ENCODE measurements around the gene EBLN1.

Gene EBLN1

GRCh38 chr10:22228167-22228938 lies 10.5 kb upstream of the EBLN1 start:
- Histone ChIP-seq H3K27ac (ENCODE audit: low read length, poor library complexity, severe bottlenecking) (peak overlapping the region; percentile 59), H2BK15ac (ENCODE audit: low read depth, poor library complexity, severe bottlenecking) (no peak overlapping the region), H3K14ac (ENCODE audit: low read length in 2 of 2) (no peak overlapping the region), H3K9me3 (ENCODE audit: control insufficient read depth, low read length) (no peaks in the 10 kb centered on the region), H3K4me1 (ENCODE audit: control insufficient read depth, insufficient read depth, low read depth, low read length) (no peaks in the 10 kb centered on the region), H3K4me3 (ENCODE audit: insufficient read depth in 1 of 2, low read depth in 1 of 2, low read length in 2 of 2) (peak overlapping the region in 1 of 2 experiments; percentile 86), H2AFZ (ENCODE audit: low read depth, low read length) (no peak overlapping the region), H4K91ac (ENCODE audit: low read length) (no peak overlapping the region), H3K27me3 (ENCODE audit: control insufficient read depth in 1 of 2, insufficient read depth in 1 of 2, low read length in 2 of 2) (no peaks in the 10 kb centered on the region), H2BK120ac (ENCODE audit: low read depth, low read length) (no peak overlapping the region), H3K4ac (ENCODE audit: low read depth in 1 of 2, low read length in 2 of 2) (no peak overlapping the region), H3K79me1 (replicated peaks; ENCODE audit: low read length, poor library complexity, severe bottlenecking) (no peaks in the 10 kb centered on the region), H3K36me3 (ENCODE audit: control insufficient read depth in 1 of 2, insufficient read depth in 2 of 2, low read depth in 1 of 2, low read length in 2 of 2) (no peaks in the 10 kb centered on the region), H2BK12ac (ENCODE audit: low read length in 2 of 2) (no peak overlapping the region), H3K23ac (ENCODE audit: low read length in 2 of 2) (no peak overlapping the region), H3K4me2 (ENCODE audit: low read length, poor library complexity, severe bottlenecking) (no peak overlapping the region), H3K18ac (ENCODE audit: low read depth in 1 of 2, low read length in 2 of 2) (no peak overlapping the region), H4K8ac (ENCODE audit: low read length) (no peak overlapping the region), H3K9ac (ENCODE audit: low read length) (peak overlapping the region; percentile 96), H2BK5ac (ENCODE audit: low read depth, low read length, poor library complexity, severe bottlenecking) (no peak overlapping the region), H2AK5ac (ENCODE audit: low read length, severe bottlenecking) (no peak overlapping the region)
- 80% methylated on average over 3 of the region's 9 CpGs for WGBS
- no peak for DNase-seq

GRCh38 chr10:22226599-22226998 lies 8.8 kb upstream of the EBLN1 start:
- no peak overlapping the region for H3K14ac ChIP-seq (ENCODE audit: low read length in 2 of 2)
- H3K79me1 ChIP-seq (replicated peaks; ENCODE audit: low read length, poor library complexity, severe bottlenecking), result no peaks in the 10 kb centered on the region
- no peak overlapping the region for H2AFZ ChIP-seq (ENCODE audit: low read depth, low read length)
- H2BK5ac ChIP-seq (ENCODE audit: low read depth, low read length, poor library complexity, severe bottlenecking), result no peak overlapping the region
- no peak overlapping the region for H2AK5ac ChIP-seq (ENCODE audit: low read length, severe bottlenecking)
- H3K4me1 ChIP-seq (ENCODE audit: control insufficient read depth, insufficient read depth, low read depth, low read length), result no peaks in the 10 kb centered on the region
- H3K18ac ChIP-seq (ENCODE audit: low read depth in 1 of 2, low read length in 2 of 2), result no peak overlapping the region
- no peak overlapping the region for H3K27ac ChIP-seq (ENCODE audit: low read length, poor library complexity, severe bottlenecking)
- H3K4ac ChIP-seq (ENCODE audit: low read depth in 1 of 2, low read length in 2 of 2), result no peak overlapping the region
- no peak overlapping the region for H2BK15ac ChIP-seq (ENCODE audit: low read depth, poor library complexity, severe bottlenecking)
- no peak overlapping the region for H2BK120ac ChIP-seq (ENCODE audit: low read depth, low read length)
- no peak overlapping the region for H4K91ac ChIP-seq (ENCODE audit: low read length)
- no peak overlapping the region for H3K4me2 ChIP-seq (ENCODE audit: low read length, poor library complexity, severe bottlenecking)
- no peak overlapping the region for H3K4me3 ChIP-seq (ENCODE audit: insufficient read depth in 1 of 2, low read depth in 1 of 2, low read length in 2 of 2)
- no peak overlapping the region for H2BK12ac ChIP-seq (ENCODE audit: low read length in 2 of 2)
- H3K36me3 ChIP-seq (ENCODE audit: control insufficient read depth in 1 of 2, insufficient read depth in 2 of 2, low read depth in 1 of 2, low read length in 2 of 2), result no peaks in the 10 kb centered on the region
- no peak overlapping the region for H3K23ac ChIP-seq (ENCODE audit: low read length in 2 of 2)
- WGBS, result no CpG with 5 or more reads among the region's 2 CpGs
- no peak overlapping the region for H3K9ac ChIP-seq (ENCODE audit: low read length)
- DNase-seq, result no peak
- no peak overlapping the region for H4K8ac ChIP-seq (ENCODE audit: low read length)
- no peaks in the 10 kb centered on the region for H3K9me3 ChIP-seq (ENCODE audit: control insufficient read depth, low read length)
- H3K27me3 ChIP-seq (ENCODE audit: control insufficient read depth in 1 of 2, insufficient read depth in 1 of 2, low read length in 2 of 2), result no peaks in the 10 kb centered on the region

- whole genome bisulfite sequencing, result 100% methylated on average over 1 of the region's 5 CpGs
These were observed 4.7 kb upstream of the EBLN1 start for GRCh38 chr10:22222236-22223190.

GRCh38 chr10:22219308-22219707 lies 1.5 kb upstream of the EBLN1 start:
- Histone ChIP-seq H4K91ac (ENCODE audit: low read length) (no peak overlapping the region), H3K18ac (ENCODE audit: low read depth in 1 of 2, low read length in 2 of 2) (no peak overlapping the region), H2BK12ac (ENCODE audit: low read length in 2 of 2) (no peak overlapping the region), H3K27ac (ENCODE audit: low read length, poor library complexity, severe bottlenecking) (no peak overlapping the region), H3K4me2 (ENCODE audit: low read length, poor library complexity, severe bottlenecking) (no peak overlapping the region), H3K36me3 (ENCODE audit: control insufficient read depth in 1 of 2, insufficient read depth in 2 of 2, low read depth in 1 of 2, low read length in 2 of 2) (no peaks in the 10 kb centered on the region), H3K4me3 (ENCODE audit: insufficient read depth in 1 of 2, low read depth in 1 of 2, low read length in 2 of 2) (no peak overlapping the region), H2BK5ac (ENCODE audit: low read depth, low read length, poor library complexity, severe bottlenecking) (no peak overlapping the region), H3K14ac (ENCODE audit: low read length in 2 of 2) (no peak overlapping the region), H2AK5ac (ENCODE audit: low read length, severe bottlenecking) (no peak overlapping the region), H3K27me3 (ENCODE audit: control insufficient read depth in 1 of 2, insufficient read depth in 1 of 2, low read length in 2 of 2) (no peaks in the 10 kb centered on the region), H2BK15ac (ENCODE audit: low read depth, poor library complexity, severe bottlenecking) (no peak overlapping the region), H3K23ac (ENCODE audit: low read length in 2 of 2) (no peak overlapping the region), H3K4ac (ENCODE audit: low read depth in 1 of 2, low read length in 2 of 2) (no peak overlapping the region), H4K8ac (ENCODE audit: low read length) (no peak overlapping the region), H3K79me1 (replicated peaks; ENCODE audit: low read length, poor library complexity, severe bottlenecking) (no peaks in the 10 kb centered on the region), H3K9me3 (ENCODE audit: control insufficient read depth, low read length) (no peaks in the 10 kb centered on the region), H3K9ac (ENCODE audit: low read length) (no peak overlapping the region), H2BK120ac (ENCODE audit: low read depth, low read length) (no peak overlapping the region), H3K4me1 (ENCODE audit: control insufficient read depth, insufficient read depth, low read depth, low read length) (no peaks in the 10 kb centered on the region), H2AFZ (ENCODE audit: low read depth, low read length) (no peak overlapping the region)
- DNase-seq, result peak; percentile 20
- no CpG with 5 or more reads among the region's 1 CpG for WGBS

More at GRCh38 chr10:22222236-22223190, 4.7 kb upstream of the EBLN1 start:
- Histone ChIP-seq H3K79me1 (replicated peaks; ENCODE audit: low read length, poor library complexity, severe bottlenecking) (no peaks in the 10 kb centered on the region), H2AK5ac (ENCODE audit: low read length, severe bottlenecking) (no peak overlapping the region), H3K27ac (ENCODE audit: low read length, poor library complexity, severe bottlenecking) (no peak overlapping the region), H4K91ac (ENCODE audit: low read length) (no peak overlapping the region), H3K14ac (ENCODE audit: low read length in 2 of 2) (no peak overlapping the region), H3K4me1 (ENCODE audit: control insufficient read depth, insufficient read depth, low read depth, low read length) (no peaks in the 10 kb centered on the region), H2AFZ (ENCODE audit: low read depth, low read length) (no peak overlapping the region), H3K9me3 (ENCODE audit: control insufficient read depth, low read length) (no peaks in the 10 kb centered on the region), H3K18ac (ENCODE audit: low read depth in 1 of 2, low read length in 2 of 2) (no peak overlapping the region), H3K23ac (ENCODE audit: low read length in 2 of 2) (no peak overlapping the region), H3K9ac (ENCODE audit: low read length) (no peak overlapping the region), H3K36me3 (ENCODE audit: control insufficient read depth in 1 of 2, insufficient read depth in 2 of 2, low read depth in 1 of 2, low read length in 2 of 2) (no peaks in the 10 kb centered on the region), H2BK5ac (ENCODE audit: low read depth, low read length, poor library complexity, severe bottlenecking) (no peak overlapping the region), H2BK12ac (ENCODE audit: low read length in 2 of 2) (no peak overlapping the region), H3K4me2 (ENCODE audit: low read length, poor library complexity, severe bottlenecking) (no peak overlapping the region), H2BK120ac (ENCODE audit: low read depth, low read length) (no peak overlapping the region), H4K8ac (ENCODE audit: low read length) (no peak overlapping the region), H3K27me3 (ENCODE audit: control insufficient read depth in 1 of 2, insufficient read depth in 1 of 2, low read length in 2 of 2) (no peaks in the 10 kb centered on the region), H3K4me3 (ENCODE audit: insufficient read depth in 1 of 2, low read depth in 1 of 2, low read length in 2 of 2) (no peak overlapping the region), H2BK15ac (ENCODE audit: low read depth, poor library complexity, severe bottlenecking) (no peak overlapping the region), H3K4ac (ENCODE audit: low read depth in 1 of 2, low read length in 2 of 2) (no peak overlapping the region)
- no peak for DNase-seq

Data from mesenchymal stem cell (in vitro differentiated cells and primary cell).